IMR-90 (cell line): ENCODE data around the gene MINDY3. TPM values are rescaled to one million over a fixed set of nuclear protein-coding genes. Genes with fewer than 3 reads are reported as not detected.

Source experiments
- ATAC-seq: fragments of 200-7000 bp; cut with Tn5 transposase; 2 replicates; pipeline ENCODE4 v1.9.1; 2020; ENCODE audit warnings: low read depth, mild to moderate bottlenecking, moderate library complexity
- BruUV-seq: library from RNA; stranded (reverse); fragments of 400-500 nt; replicated peaks from 2 replicates; lab custom pipeline; 2021; lab: Mats Ljungman, UMichigan
- CTCF ChIA-PET: fragments of 300-600 bp; formaldehyde crosslinking; extraction: SDS; loops from one replicate; lab custom pipeline; 2021; ENCODE audit warnings: antibody characterized with exemption; lab: Yijun Ruan, JAX
- POLR2A ChIA-PET: fragments of 300-600 bp; sonication (Branson Sonifier 250); formaldehyde crosslinking; loops from one replicate; lab custom pipeline; 2022; ENCODE audit warnings: antibody characterized with exemption; ENCODE audit not compliant: unreplicated experiment; lab: Charles Lee
- DNase-seq: peaks from one replicate; pipeline ENCODE4 v3.0.0; 2013
- H2AFZ ChIP-seq: replicated peaks from 2 replicates; pipeline ENCODE3; 2013; ENCODE audit warnings: low read length, mild to moderate bottlenecking; ENCODE audit not compliant: poor library complexity
- H2AK5ac ChIP-seq: 2 replicates; pipeline ENCODE4 v1.6.1; 2013; ENCODE audit warnings: low read depth, low read length, inconsistent platforms
- H2AK9ac ChIP-seq: replicated peaks from 2 replicates; pipeline ENCODE3; 2013; ENCODE audit warnings: mild to moderate bottlenecking, low read depth, low read length, moderate library complexity; ENCODE audit not compliant: poor library complexity
- H2BK120ac ChIP-seq: 2 replicates; pipeline ENCODE4 v1.6.1; 2013; ENCODE audit warnings: low read depth, low read length, inconsistent platforms
- H2BK15ac ChIP-seq: 3 replicates; pipeline ENCODE4 v1.6.1; 2013; ENCODE audit warnings: low read depth, low read length, inconsistent platforms
- H2BK20ac ChIP-seq: 2 replicates; pipeline ENCODE4 v1.6.1; 2013; ENCODE audit warnings: low read depth, mild to moderate bottlenecking, inconsistent platforms, low read length, moderate library complexity
- H2BK5ac ChIP-seq: 2 replicates; pipeline ENCODE4 v1.6.1; 2013; ENCODE audit warnings: mild to moderate bottlenecking, low read depth, low read length, inconsistent platforms; ENCODE audit not compliant: poor library complexity, severe bottlenecking
- H3K14ac ChIP-seq: replicated peaks from 2 replicates; pipeline ENCODE4 v1.6.1; 2013; ENCODE audit warnings: low read depth, low read length, inconsistent platforms
- H3K18ac ChIP-seq: 2 replicates; pipeline ENCODE4 v1.6.1; 2013; ENCODE audit warnings: low read depth, low read length, control low read depth
- H3K23ac ChIP-seq: 2 replicates; pipeline ENCODE4 v1.6.1; 2013; ENCODE audit warnings: low read depth, low read length, inconsistent platforms
- H3K27ac ChIP-seq: 2 replicates; pipeline ENCODE4 v1.5.1; 2013; ENCODE audit warnings: mild to moderate bottlenecking, control low read depth, low read length; ENCODE audit not compliant: insufficient read depth
- H3K27me3 ChIP-seq: 2 replicates; pipeline ENCODE4 v1.6.1; 2013; ENCODE audit warnings: low read length; ENCODE audit not compliant: control insufficient read depth, insufficient read depth
- H3K36me3 ChIP-seq: 2 replicates; pipeline ENCODE4 v1.6.1; 2013; ENCODE audit warnings: low read length, mixed read lengths; ENCODE audit not compliant: control insufficient read depth, insufficient read depth
- H3K4ac ChIP-seq: 2 replicates; pipeline ENCODE4 v1.6.1; 2013; ENCODE audit warnings: low read depth, low read length, inconsistent platforms
- H3K4me1 ChIP-seq: 2 replicates; pipeline ENCODE4 v1.6.1; 2013; ENCODE audit warnings: low read length, mixed read lengths; ENCODE audit not compliant: control insufficient read depth, insufficient read depth
- H3K4me2 ChIP-seq: 2 replicates; pipeline ENCODE4 v1.6.1; 2013; ENCODE audit warnings: low read depth, mild to moderate bottlenecking, control low read depth, low read length, moderate library complexity
- H3K4me3 ChIP-seq: 2 replicates; pipeline ENCODE4 v1.5.1; 2013; ENCODE audit warnings: low read depth, mild to moderate bottlenecking, control low read depth, low read length, moderate library complexity; ENCODE audit not compliant: insufficient read depth
- H3K56ac ChIP-seq: 2 replicates; pipeline ENCODE4 v1.6.1; 2013; ENCODE audit warnings: low read length, inconsistent platforms; ENCODE audit not compliant: insufficient read depth; ENCODE audit errors: extremely low read depth
- H3K79me1 ChIP-seq, 2 experiments: 2 replicates each; pipeline ENCODE4 v1.6.1; 2013; ENCODE audit warnings: low read length in 2 of 2, inconsistent platforms in 1 of 2, low read depth in 1 of 2
- H3K9ac ChIP-seq: 2 replicates; pipeline ENCODE4 v1.6.1; 2013; ENCODE audit warnings: low read depth, low read length, control low read depth
- H3K9me1 ChIP-seq: 2 replicates; pipeline ENCODE4 v1.6.1; 2013; ENCODE audit warnings: low read length, inconsistent platforms; ENCODE audit not compliant: insufficient read depth
- H3K9me3 ChIP-seq: 2 replicates; pipeline ENCODE4 v1.6.1; 2013; ENCODE audit warnings: low read length; ENCODE audit not compliant: control insufficient read depth, insufficient read depth
- H4K20me1 ChIP-seq: 2 replicates; pipeline ENCODE4 v1.6.1; 2013; ENCODE audit warnings: low read length, inconsistent platforms; ENCODE audit not compliant: insufficient read depth
- H4K5ac ChIP-seq: 2 replicates; pipeline ENCODE4 v1.6.1; 2013; ENCODE audit warnings: mild to moderate bottlenecking, low read depth, low read length, control low read depth
- H4K8ac ChIP-seq, 2 experiments: 2 replicates each; pipeline ENCODE4 v1.6.1; 2013; ENCODE audit warnings: low read depth in 2 of 2, low read length in 2 of 2, control low read depth in 1 of 2, inconsistent platforms in 1 of 2
- H4K91ac ChIP-seq: 2 replicates; pipeline ENCODE4 v1.6.1; 2013; ENCODE audit warnings: low read depth, low read length, inconsistent platforms; ENCODE audit not compliant: insufficient read depth
- CEBPB ChIP-seq: IDR thresholded peaks from 2 replicates; pipeline ENCODE4 v1.6.1; 2012; ENCODE audit warnings: low read depth, low read length, improper control_type of control experiment
- CHD1 ChIP-seq: IDR thresholded peaks from 2 replicates; pipeline ENCODE4 v1.6.1; 2012; ENCODE audit warnings: low read depth, low read length, improper control_type of control experiment
- FOS ChIP-seq: fragments of 150-350 bp; IDR thresholded peaks from 2 replicates; pipeline ENCODE4 v1.6.1; 2016; ENCODE audit warnings: low read depth, low read length
- MAFK ChIP-seq: IDR thresholded peaks from 2 replicates; pipeline ENCODE4 v1.6.1; 2012; ENCODE audit warnings: low read depth, low read length, improper control_type of control experiment
- MAZ ChIP-seq: IDR thresholded peaks from 2 replicates; pipeline ENCODE4 v1.6.1; 2012; ENCODE audit warnings: low read depth, mild to moderate bottlenecking, low read length, improper control_type of control experiment, moderate library complexity, borderline replicate concordance
- MXI1 ChIP-seq: IDR thresholded peaks from 2 replicates; pipeline ENCODE4 v1.6.1; 2012; ENCODE audit warnings: low read depth, mild to moderate bottlenecking, low read length, moderate library complexity, borderline replicate concordance
- NFE2L2 ChIP-seq: fragments of 150-350 bp; IDR thresholded peaks from 2 replicates; pipeline ENCODE4 v1.6.1; 2016; ENCODE audit warnings: low read depth, mild to moderate bottlenecking, low read length
- POLR2A ChIP-seq: IDR thresholded peaks from 2 replicates; pipeline ENCODE4 v1.6.1; 2012; ENCODE audit warnings: mild to moderate bottlenecking, low read depth, low read length
- RAD21 ChIP-seq: IDR thresholded peaks from 2 replicates; pipeline ENCODE4 v1.6.1; 2012; ENCODE audit warnings: low read length, improper control_type of control experiment
- RCOR1 ChIP-seq: IDR thresholded peaks from 2 replicates; pipeline ENCODE4 v1.6.1; 2012; ENCODE audit warnings: mild to moderate bottlenecking, low read length, improper control_type of control experiment; ENCODE audit not compliant: insufficient replicate concordance
- RFX5 ChIP-seq: IDR thresholded peaks from 2 replicates; pipeline ENCODE4 v1.8.0; 2012; ENCODE audit warnings: low read depth, mild to moderate bottlenecking, low read length, moderate library complexity
- SMC3 ChIP-seq: fragments of 150-350 bp; IDR thresholded peaks from 2 replicates; pipeline ENCODE4 v1.6.1; 2016; ENCODE audit warnings: low read depth, mild to moderate bottlenecking, antibody characterized with exemption, low read length, moderate library complexity
- WGBS, 2 experiments: methylation state at CpG; one replicate each; pipeline versions ENCODE4 v1.1.5 to v1.1.7; 2013; ENCODE audit warnings: missing lambda C conversion rate in 2 of 2; ENCODE audit not compliant: insufficient read length in 1 of 2; ENCODE audit errors: extremely low coverage in 2 of 2; 5-methylcytosine and 5-hydroxymethylcytosine counted together
- dilution Hi-C: fragments of 300-500 bp; cut with HindIII; formaldehyde crosslinking; loops from one replicate; pipeline ENCODE4 v1.14.3; 2018; ENCODE audit warnings: low sequenced_read_pairs; ENCODE audit not compliant: unreplicated experiment
- in situ Hi-C: fragments of 300-500 bp; cut with MboI; formaldehyde crosslinking; loops from 3 replicates; pipeline ENCODE4 v1.14.3; 2019; ENCODE audit warnings: low sequenced_read_pairs, inconsistent platforms, mixed read lengths
- intact Hi-C: fragments of 100-400 bp; cut with micrococcal nuclease; formaldehyde crosslinking; loops from 2 replicates; pipeline ENCODE4 v1.10.0; 2022
- polyA plus RNA-seq, 3 experiments: library from polyadenylated mRNA; depleted of rRNA; stranded (reverse); fragments of >200 nt; gene quantifications; 2 replicates each; pipeline ENCODE4 v1.2.3, GENCODE V29; 2012; ENCODE audit warnings: low replicate concordance in 1 of 3
- total RNA-seq: library from RNA; depleted of rRNA; stranded (reverse); fragments of >200 nt; gene quantifications from 2 replicates; pipeline ENCODE4 v1.2.3, GENCODE V29; 2012
- TF ChIP-seq, protein P1 (sequence below): fragments of 150-350 bp; IDR thresholded peaks from 2 replicates; pipeline ENCODE4 v1.6.1; 2016; ENCODE audit warnings: low read depth, mild to moderate bottlenecking, low read length, moderate library complexity, borderline replicate concordance
- TF ChIP-seq, protein P2 (sequence below): conservative IDR thresholded peaks from 2 replicates; pipeline ENCODE4 v1.5.1; 2012; ENCODE audit warnings: mild to moderate bottlenecking, low read depth, low read length, improper control_type of control experiment

MINDY3 gene
- total and polyA plus RNA-seq, 2 of the 4 experiments (the other 2 are of a cell fraction): 13.9 to 14.5 TPM

DNA sequence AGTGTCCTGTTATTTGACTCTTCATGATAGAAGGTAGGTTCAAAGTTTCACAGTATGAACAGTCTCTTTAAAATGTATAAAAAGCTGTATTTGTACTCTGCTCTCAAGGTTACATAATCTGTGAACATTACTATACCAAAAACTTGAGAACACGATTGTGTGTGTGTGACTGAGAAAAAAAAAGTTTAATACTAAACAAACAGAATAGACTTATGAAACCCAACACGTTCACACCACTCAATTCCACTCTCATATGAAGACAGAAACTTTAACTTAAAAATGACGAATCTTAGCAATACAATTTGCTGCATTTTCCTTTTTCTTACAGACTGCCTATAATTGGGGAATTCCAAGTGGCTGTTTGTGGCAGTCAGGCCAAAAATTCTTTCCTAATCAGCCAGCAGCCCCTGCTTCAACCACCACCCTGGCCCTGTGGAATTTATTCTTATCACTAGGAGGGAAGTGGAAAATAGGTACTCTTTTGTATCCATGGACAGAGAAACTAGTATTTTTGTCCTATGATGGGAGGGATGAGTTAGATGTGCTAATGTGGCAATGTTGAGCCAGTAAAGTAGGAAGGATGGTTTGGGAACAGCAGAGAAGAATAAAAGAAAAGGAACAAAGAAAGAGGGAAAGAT, 42.8 kb downstream of the MINDY3 start:
- no peak for TF ChIP-seq POLR2A
- TF ChIP-seq SMC3: no peak
- no peak for TF ChIP-seq RFX5
- TF ChIP-seq MXI1: no peak
- TF ChIP-seq, protein P1, sequence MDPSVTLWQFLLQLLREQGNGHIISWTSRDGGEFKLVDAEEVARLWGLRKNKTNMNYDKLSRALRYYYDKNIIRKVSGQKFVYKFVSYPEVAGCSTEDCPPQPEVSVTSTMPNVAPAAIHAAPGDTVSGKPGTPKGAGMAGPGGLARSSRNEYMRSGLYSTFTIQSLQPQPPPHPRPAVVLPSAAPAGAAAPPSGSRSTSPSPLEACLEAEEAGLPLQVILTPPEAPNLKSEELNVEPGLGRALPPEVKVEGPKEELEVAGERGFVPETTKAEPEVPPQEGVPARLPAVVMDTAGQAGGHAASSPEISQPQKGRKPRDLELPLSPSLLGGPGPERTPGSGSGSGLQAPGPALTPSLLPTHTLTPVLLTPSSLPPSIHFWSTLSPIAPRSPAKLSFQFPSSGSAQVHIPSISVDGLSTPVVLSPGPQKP: no peak
- TF ChIP-seq RAD21: no peak
- no peak for TF ChIP-seq FOS
- no peak for TF ChIP-seq CEBPB
- TF ChIP-seq RCOR1: no peak
- TF ChIP-seq CHD1: no peak
- TF ChIP-seq, protein P2, sequence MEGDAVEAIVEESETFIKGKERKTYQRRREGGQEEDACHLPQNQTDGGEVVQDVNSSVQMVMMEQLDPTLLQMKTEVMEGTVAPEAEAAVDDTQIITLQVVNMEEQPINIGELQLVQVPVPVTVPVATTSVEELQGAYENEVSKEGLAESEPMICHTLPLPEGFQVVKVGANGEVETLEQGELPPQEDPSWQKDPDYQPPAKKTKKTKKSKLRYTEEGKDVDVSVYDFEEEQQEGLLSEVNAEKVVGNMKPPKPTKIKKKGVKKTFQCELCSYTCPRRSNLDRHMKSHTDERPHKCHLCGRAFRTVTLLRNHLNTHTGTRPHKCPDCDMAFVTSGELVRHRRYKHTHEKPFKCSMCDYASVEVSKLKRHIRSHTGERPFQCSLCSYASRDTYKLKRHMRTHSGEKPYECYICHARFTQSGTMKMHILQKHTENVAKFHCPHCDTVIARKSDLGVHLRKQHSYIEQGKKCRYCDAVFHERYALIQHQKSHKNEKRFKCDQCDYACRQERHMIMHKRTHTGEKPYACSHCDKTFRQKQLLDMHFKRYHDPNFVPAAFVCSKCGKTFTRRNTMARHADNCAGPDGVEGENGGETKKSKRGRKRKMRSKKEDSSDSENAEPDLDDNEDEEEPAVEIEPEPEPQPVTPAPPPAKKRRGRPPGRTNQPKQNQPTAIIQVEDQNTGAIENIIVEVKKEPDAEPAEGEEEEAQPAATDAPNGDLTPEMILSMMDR: no peak
- TF ChIP-seq MAFK: no peak
- TF ChIP-seq MAZ: no peak
- TF ChIP-seq NFE2L2: no peak
- Histone ChIP-seq H3K79me1 (peaks cover 0 to 6% of the 10 kb centered on the region in 2 experiments; a peak in 3 of 4 replicates), H2AK9ac (no peak overlapping the region), H3K9me3 (no peaks in the 10 kb centered on the region), H2BK5ac (no peak overlapping the region), H3K14ac (no peak overlapping the region), H2AFZ (no peak overlapping the region), H4K8ac (no peak overlapping the region), H3K4ac (no peak overlapping the region), H3K23ac (no peak overlapping the region), H3K27me3 (no peaks in the 10 kb centered on the region), H2BK120ac (no peak overlapping the region), H3K18ac (no peak overlapping the region), H4K91ac (no peak overlapping the region), H3K4me2 (no peak overlapping the region), H3K9me1 (0 out of 2 replicates have a peak, but pooled peaks cover 3% of the 10 kb centered on the region), H4K20me1 (no peaks in the 10 kb centered on the region), H4K5ac (no peak overlapping the region), H3K9ac (no peak overlapping the region), H3K4me3 (no peak overlapping the region), H2BK15ac (no peak overlapping the region), H2AK5ac (no peak overlapping the region), H2BK20ac (no peak overlapping the region), H3K36me3 (peaks cover 5% of the 10 kb centered on the region), H3K56ac (no peak overlapping the region), H3K4me1 (no peaks in the 10 kb centered on the region; the same call in 1 of the 2 replicates), H3K27ac (no peak overlapping the region)
- intact Hi-C loops (no loop called here), dilution Hi-C loops (no loop called here), in situ Hi-C loops (no loop called here)
- DNase-seq (peak; percentile 5), ATAC-seq (peak; percentile 14; the same call in 1 of the 2 replicates)
- ChIA-PET POLR2A (no interaction called here), CTCF (no interaction called here)
- BruUV-seq: no TSS peak
- WGBS, 2 experiments: no CpG with 5 or more reads among the region's 3 CpGs
